MM.1S (cell line): ENCODE data around the gene C19orf25.

Experiments used
- EZH2 ChIP-seq: fragments of 300-600 bp; sonication (generic); optimal IDR thresholded peaks from 2 replicates; pipeline ENCODE3; 2017; ENCODE audit warnings: low read depth, mild to moderate bottlenecking, antibody characterized with exemption, low read length, mixed read lengths
- EZH2phosphoT487 ChIP-seq: fragments of 300-600 bp; sonication (generic); IDR thresholded peaks from 2 replicates; pipeline ENCODE4 v1.6.1; 2018; ENCODE audit warnings: antibody characterized with exemption, low read length
- TF ChIP-seq, protein P1 (sequence below): fragments of 300-600 bp; sonication (generic); IDR thresholded peaks from 2 replicates; pipeline ENCODE4 v1.5.1; 2016; ENCODE audit warnings: antibody characterized with exemption, low read length, mixed read lengths

DNA sequence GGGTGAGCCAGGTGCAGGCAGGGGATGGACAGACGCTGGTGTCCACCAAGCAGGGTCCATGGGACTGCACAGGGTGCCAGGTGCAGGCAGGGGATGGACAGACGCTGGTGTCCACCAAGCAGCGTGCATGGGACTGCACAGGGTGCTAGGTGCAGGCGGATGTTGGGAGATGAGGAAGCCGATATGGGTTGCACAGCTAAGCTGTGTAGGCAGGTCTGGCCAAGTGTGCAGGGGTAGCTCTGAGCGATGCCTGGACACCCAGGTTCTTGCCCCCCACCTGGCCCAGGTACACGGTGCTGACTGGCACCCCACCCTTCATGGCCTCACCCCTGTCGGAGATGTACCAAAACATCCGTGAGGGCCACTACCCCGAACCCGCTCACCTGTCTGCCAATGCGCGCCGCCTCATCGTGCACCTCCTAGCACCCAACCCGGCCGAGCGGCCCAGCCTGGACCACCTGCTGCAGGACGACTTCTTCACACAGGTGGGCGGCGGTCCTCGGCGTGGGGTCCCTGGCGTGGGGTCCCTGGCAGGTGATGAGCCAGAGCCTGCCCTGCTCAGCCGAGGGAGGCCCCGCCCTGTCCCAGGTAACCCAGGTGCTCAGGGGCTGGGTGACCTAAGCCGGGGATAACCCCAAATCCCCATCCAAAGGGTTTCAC is 48.8 kb upstream of the C19orf25 start:
- TF ChIP-seq EZH2phosphoT487 = no peak
- TF ChIP-seq, protein P1, sequence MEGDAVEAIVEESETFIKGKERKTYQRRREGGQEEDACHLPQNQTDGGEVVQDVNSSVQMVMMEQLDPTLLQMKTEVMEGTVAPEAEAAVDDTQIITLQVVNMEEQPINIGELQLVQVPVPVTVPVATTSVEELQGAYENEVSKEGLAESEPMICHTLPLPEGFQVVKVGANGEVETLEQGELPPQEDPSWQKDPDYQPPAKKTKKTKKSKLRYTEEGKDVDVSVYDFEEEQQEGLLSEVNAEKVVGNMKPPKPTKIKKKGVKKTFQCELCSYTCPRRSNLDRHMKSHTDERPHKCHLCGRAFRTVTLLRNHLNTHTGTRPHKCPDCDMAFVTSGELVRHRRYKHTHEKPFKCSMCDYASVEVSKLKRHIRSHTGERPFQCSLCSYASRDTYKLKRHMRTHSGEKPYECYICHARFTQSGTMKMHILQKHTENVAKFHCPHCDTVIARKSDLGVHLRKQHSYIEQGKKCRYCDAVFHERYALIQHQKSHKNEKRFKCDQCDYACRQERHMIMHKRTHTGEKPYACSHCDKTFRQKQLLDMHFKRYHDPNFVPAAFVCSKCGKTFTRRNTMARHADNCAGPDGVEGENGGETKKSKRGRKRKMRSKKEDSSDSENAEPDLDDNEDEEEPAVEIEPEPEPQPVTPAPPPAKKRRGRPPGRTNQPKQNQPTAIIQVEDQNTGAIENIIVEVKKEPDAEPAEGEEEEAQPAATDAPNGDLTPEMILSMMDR = no peak
- no peak for TF ChIP-seq EZH2
